H9 (cell line): ENCODE results near the gene DACT3. TPM values are rescaled to one million over a fixed set of nuclear protein-coding genes. Genes with fewer than 3 reads are reported as not detected.
A peak's percentile ranks its signal among the peaks of the same experiment; 100 is the strongest.

Experiments used
- DNase-seq: peaks from one replicate; pipeline ENCODE4 v3.0.0-alpha.2; 2017
- H2AFZ ChIP-seq: one replicate; pipeline ENCODE4 v1.6.1; 2013; ENCODE audit warnings: mild to moderate bottlenecking, low read length, control low read depth, moderate library complexity
- H2AK5ac ChIP-seq: 2 replicates; pipeline ENCODE4 v1.6.1; 2013; ENCODE audit warnings: low read length, control low read depth, mixed read lengths; ENCODE audit not compliant: insufficient read length
- H2BK120ac ChIP-seq: one replicate; pipeline ENCODE4 v1.6.1; 2013; ENCODE audit warnings: low read depth, mild to moderate bottlenecking, low read length, control low read depth, inconsistent platforms; ENCODE audit not compliant: poor library complexity, severe bottlenecking
- H2BK12ac ChIP-seq: 2 replicates; pipeline ENCODE4 v1.6.1; 2013; ENCODE audit warnings: low read length, control low read depth, mixed read lengths, low read depth; ENCODE audit not compliant: insufficient read length
- H2BK15ac ChIP-seq: 2 replicates; pipeline ENCODE4 v1.6.1; 2013; ENCODE audit warnings: low read depth, low read length, control low read depth
- H2BK20ac ChIP-seq: one replicate; pipeline ENCODE4 v1.6.1; 2013; ENCODE audit warnings: low read depth, mild to moderate bottlenecking, low read length, control low read depth, inconsistent platforms; ENCODE audit not compliant: poor library complexity, severe bottlenecking
- H2BK5ac ChIP-seq: 2 replicates; pipeline ENCODE4 v1.6.1; 2013; ENCODE audit warnings: low read length, control low read depth, mixed read lengths; ENCODE audit not compliant: insufficient read length
- H3K14ac ChIP-seq: 2 replicates; pipeline ENCODE4 v1.6.1; 2013; ENCODE audit warnings: low read length, control low read depth; ENCODE audit not compliant: insufficient read depth
- H3K18ac ChIP-seq: 2 replicates; pipeline ENCODE4 v1.6.1; 2013; ENCODE audit warnings: low read depth, mild to moderate bottlenecking, mixed read lengths, low read length, control low read depth; ENCODE audit not compliant: insufficient read length
- H3K23ac ChIP-seq: 2 replicates; pipeline ENCODE4 v1.6.1; 2013; ENCODE audit warnings: low read length, control low read depth, mixed read lengths, low read depth; ENCODE audit not compliant: insufficient read length
- H3K23me2 ChIP-seq: 2 replicates; pipeline ENCODE4 v1.6.1; 2013; ENCODE audit warnings: low read depth, mild to moderate bottlenecking, mixed read lengths, low read length, control low read depth; ENCODE audit not compliant: insufficient read length, poor library complexity, severe bottlenecking
- H3K27ac ChIP-seq: 2 replicates; pipeline ENCODE4 v1.5.1; 2013; ENCODE audit warnings: low read length, control low read depth, mixed read lengths, low read depth; ENCODE audit not compliant: insufficient read length
- H3K27me3 ChIP-seq: 2 replicates; pipeline ENCODE4 v1.6.1; 2013; ENCODE audit warnings: low read length, control low read depth, inconsistent platforms; ENCODE audit not compliant: insufficient read depth
- H3K4ac ChIP-seq: 2 replicates; pipeline ENCODE4 v1.6.1; 2013; ENCODE audit warnings: low read depth, mild to moderate bottlenecking, control low read depth, inconsistent platforms, low read length, moderate library complexity
- H3K4me1 ChIP-seq: 2 replicates; pipeline ENCODE4 v1.6.1; 2013; ENCODE audit warnings: low read length, control low read depth, inconsistent platforms; ENCODE audit not compliant: insufficient read depth
- H3K4me2 ChIP-seq: 2 replicates; pipeline ENCODE4 v1.6.1; 2013; ENCODE audit warnings: low read length, control low read depth, mixed read lengths; ENCODE audit not compliant: insufficient read length, insufficient read depth
- H3K56ac ChIP-seq: 2 replicates; pipeline ENCODE4 v1.6.1; 2013; ENCODE audit warnings: low read depth, mild to moderate bottlenecking, mixed read lengths, low read length, control low read depth; ENCODE audit not compliant: insufficient read length
- H3K79me1 ChIP-seq: 2 replicates; pipeline ENCODE4 v1.6.1; 2013; ENCODE audit warnings: low read depth, mild to moderate bottlenecking, moderate library complexity, low read length, control low read depth, inconsistent platforms; ENCODE audit not compliant: insufficient read depth, poor library complexity, severe bottlenecking
- H3K79me2 ChIP-seq: 2 replicates; pipeline ENCODE4 v1.6.1; 2013; ENCODE audit warnings: low read length, control low read depth, inconsistent platforms; ENCODE audit not compliant: insufficient read depth
- H3K9ac ChIP-seq: 2 replicates; pipeline ENCODE4 v1.6.1; 2013; ENCODE audit warnings: low read length, control low read depth, mixed read lengths; ENCODE audit not compliant: insufficient read length; ENCODE audit errors: extremely low read depth
- H3K9me3 ChIP-seq: one replicate; pipeline ENCODE4 v1.6.1; 2013; ENCODE audit warnings: low read depth, low read length, inconsistent platforms; ENCODE audit not compliant: control insufficient read depth
- H3T11ph ChIP-seq: one replicate; pipeline ENCODE4 v1.6.1; 2013; ENCODE audit warnings: mild to moderate bottlenecking, low read length, control low read depth, inconsistent platforms
- H4K20me1 ChIP-seq: one replicate; pipeline ENCODE4 v1.6.1; 2013; ENCODE audit not compliant: control insufficient read depth, insufficient read length, insufficient read depth
- H4K5ac ChIP-seq: 2 replicates; pipeline ENCODE4 v1.6.1; 2013; ENCODE audit warnings: low read depth, mild to moderate bottlenecking, mixed read lengths, low read length, control low read depth; ENCODE audit not compliant: insufficient read length
- H4K8ac ChIP-seq: replicated peaks from 2 replicates; pipeline ENCODE4 v1.6.1; 2013; ENCODE audit warnings: low read length, control low read depth, mixed read lengths, low read depth; ENCODE audit not compliant: insufficient read length
- H4K91ac ChIP-seq: 2 replicates; pipeline ENCODE4 v1.6.1; 2013; ENCODE audit warnings: low read depth, mild to moderate bottlenecking, moderate library complexity, mixed read lengths, low read length, control low read depth; ENCODE audit not compliant: insufficient read length
- H3K27ac Mint-ChIP-seq, 3 experiments: 2 replicates in 2 of 3; 3 replicates in 1 of 3; pipeline ENCODE4 v1.8.0; 2020 to 2021; ENCODE audit warnings: mixed read lengths in 3 of 3, mild to moderate bottlenecking in 1 of 3, moderate library complexity in 1 of 3
- H3K27me3 Mint-ChIP-seq: 2 replicates; pipeline ENCODE4 v1.8.0; 2021; ENCODE audit warnings: low read depth, mild to moderate bottlenecking, moderate library complexity, mixed read lengths
- H3K36me3 Mint-ChIP-seq, 3 experiments: 2 replicates in 2 of 3; 3 replicates in 1 of 3; pipeline ENCODE4 v1.8.0; 2020 to 2021; ENCODE audit warnings: low read depth in 3 of 3, mixed read lengths in 3 of 3; ENCODE audit not compliant: insufficient read depth in 1 of 3
- H3K4me1 Mint-ChIP-seq, 2 experiments: 2 replicates each; pipeline ENCODE4 v1.8.0; 2020; ENCODE audit warnings: mixed read lengths in 2 of 2
- H3K4me3 Mint-ChIP-seq, 2 experiments: 2 replicates in 1 of 2; 3 replicates in 1 of 2; pipeline ENCODE4 v1.8.0; 2020 to 2021; ENCODE audit warnings: mild to moderate bottlenecking in 2 of 2, mixed read lengths in 2 of 2, moderate library complexity in 1 of 2
- H3K9me3 Mint-ChIP-seq, 2 experiments: 2 replicates in 1 of 2; 3 replicates in 1 of 2; pipeline ENCODE4 v1.8.0; 2020; ENCODE audit warnings: mild to moderate bottlenecking in 2 of 2, mixed read lengths in 2 of 2, moderate library complexity in 1 of 2
- WGBS: extraction: QIAGEN DNeasy Blood & Tissue Kit; methylation state at CpG from one replicate; pipeline ENCODE4 v1.1.7; 2013; ENCODE audit warnings: missing lambda C conversion rate, low lambda C conversion rate, mixed read lengths; ENCODE audit not compliant: insufficient read length; ENCODE audit errors: extremely low coverage; 5-methylcytosine and 5-hydroxymethylcytosine counted together
- total RNA-seq: library from RNA; stranded (reverse); gene quantifications from 2 replicates; pipeline ENCODE4 v1.2.1, GENCODE V29; 2021
- TF ChIP-seq, protein P1 (sequence below): fragments of 200-600 bp; sonication (generic); conservative IDR thresholded peaks from 3 replicates; pipeline ENCODE4 v1.8.0; 2021; ENCODE audit warnings: antibody characterized with exemption, mild to moderate bottlenecking

The DACT3 gene
- total RNA-seq, 1 experiment from 2014 or later, result 0.87 TPM

GRCh38 chr19:46660551-46661019 lies 397 bp downstream of the DACT3 start:
- Histone ChIP-seq H2BK12ac (no peak overlapping the region), H4K91ac (no peak overlapping the region), H3K56ac (no peak overlapping the region), H3K4ac (no peak overlapping the region), H4K5ac (no peak overlapping the region), H3K9me3 (no peaks in the 10 kb centered on the region), H3K9ac (no peak overlapping the region), H3K23ac (no peak overlapping the region), H2BK15ac (no peak overlapping the region), H2AFZ (no peak overlapping the region), H4K8ac (no peak overlapping the region), H2BK20ac (no peak overlapping the region), H3K14ac (no peak overlapping the region), H3K4me2 (peak overlapping the region; percentile 93), H3K79me1 (no peaks in the 10 kb centered on the region), H4K20me1 (no peaks in the 10 kb centered on the region), H3K4me1 (no peaks in the 10 kb centered on the region), H3K23me2 (peaks cover 15% of the 10 kb centered on the region), H3T11ph (no peak overlapping the region), H3K27me3 (no peaks in the 10 kb centered on the region; the same call in 1 of the 2 replicates), H3K27ac (no peak overlapping the region), H2BK5ac (no peak overlapping the region), H3K79me2 (no peaks in the 10 kb centered on the region), H3K18ac (no peak overlapping the region), H2AK5ac (no peak overlapping the region), H2BK120ac (no peak overlapping the region)
- H3K4me3 Mint-ChIP-seq, result peak overlapping the region; percentile 48 to 83
- DNase-seq, result no peak
- H3K4me1 Mint-ChIP-seq, result peaks cover 19 to 22% of the 10 kb centered on the region in 2 experiments
- H3K27me3 Mint-ChIP-seq, result peaks cover 45% of the 10 kb centered on the region
- TF ChIP-seq, protein P1, sequence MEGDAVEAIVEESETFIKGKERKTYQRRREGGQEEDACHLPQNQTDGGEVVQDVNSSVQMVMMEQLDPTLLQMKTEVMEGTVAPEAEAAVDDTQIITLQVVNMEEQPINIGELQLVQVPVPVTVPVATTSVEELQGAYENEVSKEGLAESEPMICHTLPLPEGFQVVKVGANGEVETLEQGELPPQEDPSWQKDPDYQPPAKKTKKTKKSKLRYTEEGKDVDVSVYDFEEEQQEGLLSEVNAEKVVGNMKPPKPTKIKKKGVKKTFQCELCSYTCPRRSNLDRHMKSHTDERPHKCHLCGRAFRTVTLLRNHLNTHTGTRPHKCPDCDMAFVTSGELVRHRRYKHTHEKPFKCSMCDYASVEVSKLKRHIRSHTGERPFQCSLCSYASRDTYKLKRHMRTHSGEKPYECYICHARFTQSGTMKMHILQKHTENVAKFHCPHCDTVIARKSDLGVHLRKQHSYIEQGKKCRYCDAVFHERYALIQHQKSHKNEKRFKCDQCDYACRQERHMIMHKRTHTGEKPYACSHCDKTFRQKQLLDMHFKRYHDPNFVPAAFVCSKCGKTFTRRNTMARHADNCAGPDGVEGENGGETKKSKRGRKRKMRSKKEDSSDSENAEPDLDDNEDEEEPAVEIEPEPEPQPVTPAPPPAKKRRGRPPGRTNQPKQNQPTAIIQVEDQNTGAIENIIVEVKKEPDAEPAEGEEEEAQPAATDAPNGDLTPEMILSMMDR, result no peak
- H3K36me3 Mint-ChIP-seq, result no peaks in the 10 kb centered on the region
- WGBS, result no CpG with 5 or more reads among the region's 40 CpGs
- no peak overlapping the region for H3K27ac Mint-ChIP-seq
- H3K9me3 Mint-ChIP-seq, result no peaks in the 10 kb centered on the region; a peak in 1 of 5 replicates
